Parathyroid adenoma (tissue), 2 donors: ENCODE measurements around the gene ZNF766.

ENCODE experiments used
- H2AFZ ChIP-seq: fragments of 300-600 bp; sonication (generic); one replicate; pipeline ENCODE4 v1.7.0; 2017; ENCODE audit warnings: antibody characterized with exemption, mild to moderate bottlenecking
- H3K27ac ChIP-seq: fragments of 300-600 bp; sonication (generic); one replicate; pipeline ENCODE4 v1.7.0; 2017
- H3K27me3 ChIP-seq: fragments of 300-600 bp; sonication (generic); one replicate; pipeline ENCODE4 v1.7.0; 2017; ENCODE audit warnings: low read length; ENCODE audit not compliant: control insufficient read depth, insufficient read depth
- H3K36me3 ChIP-seq: fragments of 300-600 bp; sonication (generic); one replicate; pipeline ENCODE4 v1.7.0; 2017; ENCODE audit warnings: low read length; ENCODE audit not compliant: control insufficient read depth, insufficient read depth
- H3K4me1 ChIP-seq: fragments of 300-600 bp; sonication (generic); one replicate; pipeline ENCODE4 v1.7.0; 2017; ENCODE audit warnings: control low read depth
- H3K4me2 ChIP-seq: fragments of 300-600 bp; sonication (generic); one replicate; pipeline ENCODE4 v1.7.0; 2017; ENCODE audit warnings: low read length
- H3K4me3 ChIP-seq: fragments of 300-600 bp; sonication (generic); one replicate; pipeline ENCODE4 v1.7.0; 2017; ENCODE audit warnings: low read depth, low read length
- H3K79me2 ChIP-seq: fragments of 300-600 bp; sonication (generic); one replicate; pipeline ENCODE4 v1.7.0; 2017; ENCODE audit warnings: control low read depth
- H3K9ac ChIP-seq: fragments of 300-600 bp; sonication (generic); one replicate; pipeline ENCODE4 v1.7.0; 2017; ENCODE audit warnings: mild to moderate bottlenecking
- H3K9me3 ChIP-seq: fragments of 300-600 bp; sonication (generic); one replicate; pipeline ENCODE4 v1.7.0; 2017; ENCODE audit warnings: low read length; ENCODE audit not compliant: control insufficient read depth
- CTCF ChIP-seq: fragments of 300-600 bp; sonication (generic); IDR thresholded peaks from one replicate; pipeline ENCODE4 v1.7.0; 2017; ENCODE audit warnings: antibody characterized with exemption, mild to moderate bottlenecking
- donor health status: primary hyperparathyroidism.

Gene ZNF766

GRCh38 chr19:52269338-52270261 is at the start of gene ZNF766:
Gene ZNF766 (plus strand): TSS chr19:52269587. CDS start chr19:52269614, 27 bp downstream.
- peak within 1 kb of the TSS; percentile 48 for H3K9ac ChIP-seq
- peak within 1 kb of the TSS; percentile 83 for H3K27ac ChIP-seq
- H3K4me2 ChIP-seq, result peak within 1 kb of the TSS; percentile 96
- H3K9me3 ChIP-seq, result no peaks in the 10 kb centered on the region
- H3K4me1 ChIP-seq, result no peaks in the 10 kb centered on the region
- H3K36me3 ChIP-seq, result no peaks in the 10 kb centered on the region
- H3K4me3 ChIP-seq, result peak within 1 kb of the TSS; percentile 99
- H2AFZ ChIP-seq, result peak within 1 kb of the TSS; percentile 81
- peaks cover 29% of the 10 kb centered on the region for H3K79me2 ChIP-seq
- TF ChIP-seq CTCF, result no peak
- no peaks in the 10 kb centered on the region for H3K27me3 ChIP-seq

GRCh38 chr19:52219611-52220010 is 49.8 kb upstream of the ZNF766 start:
- no peak overlapping the region for H3K27ac ChIP-seq
- no peaks in the 10 kb centered on the region for H3K36me3 ChIP-seq
- no peak overlapping the region for H3K9ac ChIP-seq
- TF ChIP-seq CTCF, result no peak
- no peaks in the 10 kb centered on the region for H3K9me3 ChIP-seq
- H3K4me3 ChIP-seq, result no peak overlapping the region
- H3K4me2 ChIP-seq, result no peak overlapping the region
- no peak overlapping the region for H2AFZ ChIP-seq
- H3K27me3 ChIP-seq, result no peaks in the 10 kb centered on the region
- H3K4me1 ChIP-seq, result no peaks in the 10 kb centered on the region
- H3K79me2 ChIP-seq, result peaks cover 9% of the 10 kb centered on the region

- Histone ChIP-seq H3K27me3 (no peaks in the 10 kb centered on the region), H3K27ac (no peak overlapping the region), H3K36me3 (no peaks in the 10 kb centered on the region), H3K4me2 (no peak overlapping the region), H3K9ac (no peak overlapping the region), H3K9me3 (no peaks in the 10 kb centered on the region), H3K4me3 (no peak overlapping the region), H3K4me1 (no peaks in the 10 kb centered on the region), H2AFZ (no peak overlapping the region), H3K79me2 (peaks cover 9% of the 10 kb centered on the region)
- TF ChIP-seq CTCF, result no peak
These were observed 48.4 kb upstream of the ZNF766 start for GRCh38 chr19:52221031-52221430.

- H2AFZ ChIP-seq, result no peak overlapping the region
- no peaks in the 10 kb centered on the region for H3K27me3 ChIP-seq
- no peak for TF ChIP-seq CTCF
These were observed 47.5 kb upstream of the ZNF766 start for GRCh38 chr19:52221831-52222375.

More at GRCh38 chr19:52221831-52222375, 47.5 kb upstream of the ZNF766 start:
- Histone ChIP-seq H3K4me1 (no peaks in the 10 kb centered on the region), H3K79me2 (peaks cover 6% of the 10 kb centered on the region), H3K4me3 (no peak overlapping the region), H3K27ac (no peak overlapping the region), H3K36me3 (no peaks in the 10 kb centered on the region), H3K9me3 (no peaks in the 10 kb centered on the region), H3K9ac (no peak overlapping the region), H3K4me2 (no peak overlapping the region)
